GM12878 (cell line): ENCODE data around the gene LYZL1. TPM values are rescaled to one million over a fixed set of nuclear protein-coding genes. Genes with fewer than 3 reads are reported as not detected.

Experiments used
- ATAC-seq: fragments of 200-7000 bp; cut with Tn5 transposase; 3 replicates; pipeline ENCODE4 v1.9.1; 2020; ENCODE audit warnings: mild to moderate bottlenecking, moderate library complexity
- BruUV-seq: library from RNA; stranded (reverse); fragments of 400-500 nt; replicated peaks from 2 replicates; lab custom pipeline; 2021; lab: Mats Ljungman, UMichigan
- CTCF ChIA-PET: fragments of 300-600 bp; sonication (Branson Sonifier 250); formaldehyde crosslinking; extraction: SDS; loops from one replicate; lab custom pipeline; 2021; ENCODE audit warnings: inconsistent platforms; lab: Yijun Ruan, JAX
- POLR2A ChIA-PET: fragments of 350-600 bp; formaldehyde crosslinking; extraction: SDS; loops from one replicate; lab custom pipeline; 2021; ENCODE audit warnings: inconsistent platforms; lab: Charles Lee
- RAD21 ChIA-PET: fragments of 300-600 bp; sonication (Branson Sonifier 250); formaldehyde crosslinking; loops from one replicate; lab custom pipeline; 2023; ENCODE audit warnings: antibody characterized with exemption; ENCODE audit not compliant: unreplicated experiment; lab: Charles Lee
- SMC1A ChIA-PET: fragments of 300-600 bp; sonication (Branson Sonifier 250); formaldehyde crosslinking; loops from one replicate; lab custom pipeline; 2023; ENCODE audit not compliant: unreplicated experiment, uncharacterized antibody; lab: Charles Lee
- DNase-seq: peaks from one replicate; pipeline ENCODE4 v3.0.0-alpha.2; 2011; ENCODE audit warnings: low read depth, low spot score
- FAIRE-seq: peaks from 3 replicates; lab custom pipeline; 2011; peaks lifted over from hg19 to GRCh38; lab: Jason Lieb, UNC
- H2AFZ ChIP-seq: 2 replicates; pipeline ENCODE4 v1.6.0; 2011; ENCODE audit warnings: low read depth, low read length, control low read depth; ENCODE audit not compliant: control insufficient read depth
- H3K27ac ChIP-seq: 2 replicates; pipeline ENCODE4 v1.5.1; 2011; ENCODE audit warnings: control low read depth; ENCODE audit not compliant: control insufficient read depth, insufficient read depth
- H3K27me3 ChIP-seq, 2 experiments: replicated peaks in 1 of 2; 2 replicates each; pipeline versions ENCODE4 v1.6.0 to v1.6.1; 2011; ENCODE audit warnings: low read length in 1 of 2; ENCODE audit not compliant: control insufficient read depth in 2 of 2, insufficient read depth in 2 of 2
- H3K36me3 ChIP-seq, 2 experiments: 2 replicates each; pipeline ENCODE4 v1.5.1; 2011; ENCODE audit warnings: low read length in 1 of 2; ENCODE audit not compliant: control insufficient read depth in 2 of 2, insufficient read depth in 2 of 2
- H3K4me1 ChIP-seq: 2 replicates; pipeline ENCODE4 v1.6.1; 2011; ENCODE audit warnings: mild to moderate bottlenecking, low read length, moderate library complexity, mixed read lengths; ENCODE audit not compliant: control insufficient read depth, insufficient read depth
- H3K4me2 ChIP-seq: 2 replicates; pipeline ENCODE4 v1.6.0; 2011; ENCODE audit warnings: control low read depth; ENCODE audit not compliant: control insufficient read depth, insufficient read depth
- H3K4me3 ChIP-seq: fragments of 200-600 bp; sonication (generic); 2 replicates; pipeline ENCODE4 v1.5.1; 2016
- H3K79me2 ChIP-seq: 2 replicates; pipeline ENCODE4 v1.6.0; 2011; ENCODE audit warnings: low read length; ENCODE audit not compliant: control insufficient read depth, insufficient read depth
- H3K9ac ChIP-seq: 2 replicates; pipeline ENCODE4 v1.8.0; 2011; ENCODE audit warnings: low read length, control low read depth, mixed read lengths; ENCODE audit not compliant: control insufficient read depth, insufficient read depth
- H3K9me3 ChIP-seq: replicated peaks from 3 replicates; pipeline ENCODE4 v1.5.1; 2011; ENCODE audit warnings: mild to moderate bottlenecking, low read length; ENCODE audit not compliant: control insufficient read depth, insufficient read depth
- H4K20me1 ChIP-seq: 2 replicates; pipeline ENCODE4 v1.6.0; 2011; ENCODE audit not compliant: control insufficient read depth, insufficient read depth
- ATF3 ChIP-seq: IDR thresholded peaks from 2 replicates; pipeline ENCODE4 v1.6.1; 2011; ENCODE audit warnings: low read depth, mild to moderate bottlenecking, low read length, moderate library complexity, borderline replicate concordance; ENCODE audit errors: extremely low read depth
- HDAC2 ChIP-seq: fragments of 200-600 bp; sonication (generic); IDR thresholded peaks from 2 replicates; pipeline ENCODE4 v1.6.1; 2017
- KDM1A ChIP-seq: fragments of 200-600 bp; sonication (generic); IDR thresholded peaks from 2 replicates; pipeline ENCODE4 v1.6.1; 2016; ENCODE audit warnings: borderline replicate concordance
- MXI1 ChIP-seq: fragments of 150-350 bp; IDR thresholded peaks from 2 replicates; pipeline ENCODE4 v1.6.1; 2011; ENCODE audit warnings: low read depth, mild to moderate bottlenecking, inconsistent platforms, low read length, improper control_type of control experiment
- NBN ChIP-seq: fragments of 450-650 bp; IDR thresholded peaks from 2 replicates; pipeline ENCODE4 v1.6.1; 2016
- NRF1 ChIP-seq: conservative IDR thresholded peaks from 2 replicates; pipeline ENCODE4 v1.6.1; 2011; ENCODE audit warnings: mild to moderate bottlenecking, low read depth, low read length, improper control_type of control experiment
- SKIL ChIP-seq: fragments of 450-650 bp; IDR thresholded peaks from 2 replicates; pipeline ENCODE4 v1.6.1; 2017; ENCODE audit warnings: mild to moderate bottlenecking, low read depth, inconsistent platforms; ENCODE audit not compliant: poor library complexity, severe bottlenecking
- SMAD5 ChIP-seq: IDR thresholded peaks from 2 replicates; pipeline ENCODE4 v1.6.1; 2016; ENCODE audit warnings: antibody characterized with exemption, low read depth
- SRF ChIP-seq, 2 experiments: IDR thresholded peaks; 2 replicates each; pipeline ENCODE4 v1.6.1; 2011; ENCODE audit warnings: low read depth in 2 of 2, low read length in 2 of 2, mild to moderate bottlenecking in 1 of 2, moderate library complexity in 1 of 2
- TCF3 ChIP-seq: IDR thresholded peaks from 2 replicates; pipeline ENCODE4 v1.6.1; 2012; ENCODE audit warnings: low read depth, mild to moderate bottlenecking, low read length, borderline replicate concordance; ENCODE audit not compliant: insufficient read depth
- WGBS: methylation state at CpG from one replicate; pipeline ENCODE4 v1.1.6; 2016; ENCODE audit warnings: low lambda C conversion rate; ENCODE audit not compliant: insufficient replicate concordance, insufficient coverage; ENCODE audit errors: missing lambda C conversion rate; 5-methylcytosine and 5-hydroxymethylcytosine counted together
- in situ Hi-C: fragments of 300-500 bp; cut with MboI; formaldehyde crosslinking; loops from 9 replicates; pipeline ENCODE4 v1.14.3; 2018; ENCODE audit warnings: mixed read lengths
- intact Hi-C: fragments of 100-400 bp; cut with micrococcal nuclease; formaldehyde crosslinking; loops from one replicate; pipeline ENCODE4 v1.14.2; 2022; ENCODE audit not compliant: unreplicated experiment
- polyA plus RNA-seq, 11 experiments: library from polyadenylated mRNA; depleted of rRNA in 4 of 11; unstranded in 6 of 11; stranded (reverse) in 5 of 11; fragments of >200 nt; fragmentation: Nextera tagmentation in 4 of 11; fragmentation: Illumina TruSeq in 1 of 11; extraction: Ambion mirVana in 4 of 11; extraction: Trizol in 1 of 11; gene quantifications; 1 replicate in 1 of 11; 2 replicates in 10 of 11; pipeline versions ENCODE4 v1.2.1 to v1.2.3, GENCODE V29; 2011 to 2016; ENCODE audit warnings: inconsistent platforms in 2 of 11, missing spikeins in 2 of 11, low read depth in 1 of 11
- total RNA-seq, 4 experiments: library from RNA; depleted of rRNA in 3 of 4; stranded (reverse); fragments of >200 nt in 3 of 4; fragmentation: Illumina TruSeq in 1 of 4; extraction: Trizol in 1 of 4; gene quantifications; 2 replicates each; pipeline versions ENCODE4 v1.2.1 to v1.2.3, GENCODE V29; 2013 to 2021

LYZL1 gene
- total and polyA plus RNA-seq, 10 of the 15 experiments (the other 5 are each of a cell fraction or from before 2014, with no cell fraction given) = not detected

GRCh38 chr10:29314726-29315125 lies 25.9 kb downstream of the LYZL1 start:
- DNase-seq = no peak
- in situ Hi-C loops = no loop called here
- RAD21 ChIA-PET = no interaction called here
- intact Hi-C loops = no loop called here
- Histone ChIP-seq H3K9ac (no peak overlapping the region), H3K4me3 (no peak overlapping the region), H3K27me3 (peaks cover 0 to 2% of the 10 kb centered on the region in 2 experiments; a peak in 2 of 4 replicates), H3K36me3 (no peaks in the 10 kb centered on the region), H2AFZ (no peak overlapping the region), H4K20me1 (no peaks in the 10 kb centered on the region), H3K27ac (no peak overlapping the region), H3K79me2 (no peaks in the 10 kb centered on the region), H3K4me2 (no peak overlapping the region), H3K4me1 (no peaks in the 10 kb centered on the region), H3K9me3 (no peaks in the 10 kb centered on the region; the same call in 2 of the 3 replicates)
- no TSS peak for BruUV-seq
- no peak for TF ChIP-seq ATF3
- TF ChIP-seq SMAD5 = no peak
- TF ChIP-seq HDAC2 = no peak
- no peak for TF ChIP-seq SKIL
- TF ChIP-seq KDM1A = no peak
- no peak for TF ChIP-seq TCF3
- TF ChIP-seq MXI1 = no peak
- TF ChIP-seq SRF (IDR thresholded peaks at IDR 0.05; ENCODE audit: low read depth in 2 of 2, low read length in 2 of 2) = no peak
- TF ChIP-seq NRF1 = no peak
- no peak for TF ChIP-seq NBN
- FAIRE-seq = no peak
- POLR2A ChIA-PET = no interaction called here
- WGBS = 56% methylated on average over 8 of the region's 8 CpGs
- ATAC-seq = no peak
- CTCF ChIA-PET = interaction anchor here (2.1 kb wide), 1 partner anchor 10 kb away, joined by 9 read pairs; no protein-coding TSS in a partner anchor
- SMC1A ChIA-PET = no interaction called here
